Omental fat pad (tissue), 4 donors: Measurements from ENCODE around the gene CLIC5. TPM values are rescaled to one million over a fixed set of nuclear protein-coding genes. Genes with fewer than 3 reads are reported as not detected.

Experiments used
- ATAC-seq: fragments of 150-250 bp; one replicate; pipeline ENCODE4 v1.9.1; 2016; ENCODE audit warnings: mild to moderate bottlenecking, moderate library complexity; ENCODE audit not compliant: low FRiP score
- DNase-seq: peaks from one replicate; pipeline ENCODE4 v3.0.0-alpha.2; 2019; ENCODE audit warnings: low spot score
- total RNA-seq, 4 donors: library from RNA; depleted of rRNA; stranded (reverse); fragments of >200 nt; gene quantifications; one replicate each; pipeline ENCODE4 v1.1.0, GENCODE V29; 2016
- TF ChIP-seq, protein P1 (sequence below), 3 donors: fragments of 450-650 bp; IDR thresholded peaks; one replicate each; pipeline ENCODE4 v1.5.1; 2016 to 2017; ENCODE audit warnings: antibody characterized with exemption in 3 of 3, mild to moderate bottlenecking in 3 of 3, moderate library complexity in 2 of 3

The CLIC5 gene
- total RNA-seq, 4 donors from 2014 or later: 9.4 to 56.0 (median 21.5) TPM

DNA sequence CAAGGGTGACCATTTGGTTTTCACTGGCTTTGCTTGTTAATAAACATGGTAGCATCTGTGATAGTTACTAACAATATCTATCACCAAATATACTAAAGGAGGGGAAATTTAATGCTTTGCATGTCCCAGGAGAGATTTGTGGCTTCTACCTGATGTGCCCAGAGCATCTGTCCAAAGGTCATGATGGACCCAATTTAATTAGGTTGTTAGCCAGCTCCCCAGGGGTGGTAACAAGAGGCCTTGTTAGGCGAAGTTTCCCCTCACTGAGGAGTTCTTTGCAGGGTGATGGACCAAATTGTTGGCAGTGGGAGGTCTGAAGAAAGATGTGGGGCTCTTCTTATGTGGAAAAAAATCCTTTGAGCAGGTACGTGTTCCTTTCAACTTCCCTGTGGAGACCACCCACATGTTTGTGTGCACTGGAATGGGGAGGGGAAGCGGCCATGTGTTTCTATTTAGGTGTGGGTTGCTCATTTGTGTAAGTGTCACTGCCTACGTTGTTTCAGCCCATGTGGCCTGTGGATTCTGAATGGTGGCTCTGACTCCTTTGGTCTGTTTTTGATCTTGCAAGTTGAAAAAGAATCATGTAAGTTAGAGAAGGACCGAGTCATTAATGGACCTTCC, 137.6 kb downstream of the CLIC5 start:
- ATAC-seq (no peak), DNase-seq (no peak)
- TF ChIP-seq, protein P1, sequence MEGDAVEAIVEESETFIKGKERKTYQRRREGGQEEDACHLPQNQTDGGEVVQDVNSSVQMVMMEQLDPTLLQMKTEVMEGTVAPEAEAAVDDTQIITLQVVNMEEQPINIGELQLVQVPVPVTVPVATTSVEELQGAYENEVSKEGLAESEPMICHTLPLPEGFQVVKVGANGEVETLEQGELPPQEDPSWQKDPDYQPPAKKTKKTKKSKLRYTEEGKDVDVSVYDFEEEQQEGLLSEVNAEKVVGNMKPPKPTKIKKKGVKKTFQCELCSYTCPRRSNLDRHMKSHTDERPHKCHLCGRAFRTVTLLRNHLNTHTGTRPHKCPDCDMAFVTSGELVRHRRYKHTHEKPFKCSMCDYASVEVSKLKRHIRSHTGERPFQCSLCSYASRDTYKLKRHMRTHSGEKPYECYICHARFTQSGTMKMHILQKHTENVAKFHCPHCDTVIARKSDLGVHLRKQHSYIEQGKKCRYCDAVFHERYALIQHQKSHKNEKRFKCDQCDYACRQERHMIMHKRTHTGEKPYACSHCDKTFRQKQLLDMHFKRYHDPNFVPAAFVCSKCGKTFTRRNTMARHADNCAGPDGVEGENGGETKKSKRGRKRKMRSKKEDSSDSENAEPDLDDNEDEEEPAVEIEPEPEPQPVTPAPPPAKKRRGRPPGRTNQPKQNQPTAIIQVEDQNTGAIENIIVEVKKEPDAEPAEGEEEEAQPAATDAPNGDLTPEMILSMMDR (IDR thresholded peaks at IDR 0.05): no peak

DNA sequence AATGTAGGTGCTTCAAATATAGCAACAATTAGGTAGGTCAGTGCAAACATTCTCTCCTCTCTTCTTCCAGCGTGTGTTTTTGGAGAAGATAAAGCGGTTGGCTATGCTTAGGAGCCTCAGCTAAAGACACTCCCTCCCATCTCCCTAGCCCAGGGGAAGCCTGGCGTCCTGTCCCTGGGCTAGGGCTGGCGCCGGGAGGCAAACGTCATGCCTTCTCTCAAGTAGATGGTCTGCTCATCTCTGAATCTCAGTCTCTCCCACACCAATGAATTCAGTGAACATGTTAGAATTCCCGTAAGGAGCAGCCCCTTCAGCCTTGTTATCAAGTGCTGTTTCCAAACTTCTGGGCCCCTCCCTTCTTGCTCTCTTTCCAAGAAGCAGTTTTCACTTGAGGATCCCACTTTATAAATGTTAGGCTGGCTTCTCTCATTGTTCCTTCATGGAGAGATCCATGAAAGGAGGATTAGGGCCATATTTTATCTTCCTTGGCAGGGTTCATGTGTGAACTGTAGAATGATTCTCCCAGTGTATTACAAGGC, 142.8 kb downstream of the CLIC5 start:
- ATAC-seq (peak; percentile 48), DNase-seq (no peak)
- TF ChIP-seq, protein P1 (IDR thresholded peaks at IDR 0.05): no peak

DNA sequence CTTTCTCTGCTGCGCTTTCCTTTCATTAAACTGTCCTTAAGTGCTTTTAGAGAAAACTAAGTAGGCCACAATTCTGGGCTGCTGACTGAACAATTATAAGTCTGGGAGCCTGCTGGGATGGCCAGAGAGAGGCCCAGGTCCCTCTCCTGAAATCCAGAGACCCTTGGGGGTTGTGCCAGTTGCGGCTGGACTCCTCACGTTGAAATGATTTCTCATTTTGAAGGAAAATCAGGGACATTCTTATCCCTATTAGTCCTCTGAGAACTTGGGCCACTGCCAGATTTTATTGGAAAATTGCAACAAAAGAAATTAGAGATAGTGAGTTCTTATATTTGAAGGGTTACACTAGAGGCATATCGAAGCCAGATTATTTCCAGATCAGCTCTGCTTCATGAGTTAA, 145.1 kb downstream of the CLIC5 start:
- TF ChIP-seq, protein P1 (IDR thresholded peaks at IDR 0.05): no peak
- no peak for ATAC-seq
- DNase-seq: no peak

DNA sequence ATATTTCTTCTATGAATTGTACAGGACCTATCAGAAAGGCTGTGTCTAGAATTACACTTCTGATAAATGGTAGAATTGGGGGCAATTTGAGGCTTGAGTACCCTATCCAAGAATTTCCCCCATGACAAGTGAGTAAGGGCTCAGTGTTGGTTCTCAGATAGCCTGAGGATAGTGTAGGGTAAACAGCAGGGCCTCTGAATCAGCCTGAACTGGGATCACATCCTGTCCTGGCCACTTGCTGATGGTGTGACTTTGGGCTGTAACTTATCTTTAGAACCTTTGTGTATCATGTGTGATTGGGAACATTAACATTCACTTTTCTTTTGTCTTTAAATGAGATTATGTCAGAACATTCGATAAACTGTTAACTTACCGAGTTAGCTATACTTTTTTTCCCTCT, 151.0 kb downstream of the CLIC5 start:
- DNase-seq: no peak
- ATAC-seq: no peak
- TF ChIP-seq, protein P1 (IDR thresholded peaks at IDR 0.05): no peak

DNA sequence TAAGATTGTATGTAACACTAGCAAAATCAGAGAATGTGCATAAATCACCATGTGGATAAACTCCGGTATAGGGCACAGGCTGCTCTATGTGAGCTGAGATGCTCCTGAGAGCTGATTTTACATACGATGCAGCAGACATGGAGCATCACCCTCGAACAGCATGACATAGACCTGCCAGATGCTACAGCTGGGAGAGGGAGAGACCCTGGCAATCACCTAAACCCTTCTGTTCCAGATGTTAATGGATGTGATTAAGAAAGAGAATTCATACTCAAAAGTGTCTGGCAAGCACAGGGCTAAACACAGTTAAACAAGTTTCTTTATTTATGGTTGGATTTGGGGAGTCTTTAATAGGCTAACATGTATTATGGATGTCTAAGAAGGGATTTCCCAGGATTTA, 157.0 kb downstream of the CLIC5 start:
- ATAC-seq (no peak), DNase-seq (no peak)
- TF ChIP-seq, protein P1 (IDR thresholded peaks at IDR 0.05): no peak

DNA sequence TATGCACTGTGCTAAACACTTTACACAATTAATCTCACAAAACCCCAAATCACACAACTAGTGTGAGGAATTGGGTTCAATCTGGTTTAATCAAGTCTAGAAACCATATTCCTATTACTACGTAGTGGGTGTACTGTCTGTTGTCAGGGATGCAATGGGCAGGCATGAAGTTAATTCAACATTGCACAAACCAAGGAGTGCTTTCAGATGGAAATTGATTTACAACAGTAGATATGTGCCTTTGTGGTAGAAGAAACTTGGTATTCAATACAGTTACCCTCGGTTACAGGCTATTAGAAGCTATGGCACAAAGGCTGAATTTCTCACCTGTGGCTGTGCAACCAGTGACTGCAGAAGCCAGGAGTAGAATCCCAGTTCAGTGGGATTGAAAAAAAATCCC, 157.8 kb downstream of the CLIC5 start:
- ATAC-seq (no peak), DNase-seq (no peak)
- TF ChIP-seq, protein P1 (IDR thresholded peaks at IDR 0.05): no peak
